ENCODE results near the gene LYPD6B.

GRCh38 chr2:149090706-149091105 is 52.2 kb downstream of the LYPD6B start:
- TF ChIP-seq CTCF (IDR thresholded peaks at IDR 0.05; ENCODE audit: poor library complexity), result no peak
- no peak for TF ChIP-seq EZH2phosphoT487 (IDR thresholded peaks at IDR 0.05; ENCODE audit: low read depth, severe bottlenecking, unreplicated experiment)
- TF ChIP-seq EZH2 (IDR thresholded peaks at IDR 0.05; ENCODE audit: borderline replicate concordance), result no peak

All from hepatocyte (in vitro differentiated cells).